Hepatocyte (in vitro differentiated cells): ENCODE measurements around the gene AURKAIP1.

Experiments
- CTCF ChIP-seq: fragments of 200-600 bp; sonication (generic); IDR thresholded peaks from 2 replicates; pipeline ENCODE4 v1.5.1; 2016; ENCODE audit warnings: antibody characterized with exemption, mild to moderate bottlenecking; ENCODE audit not compliant: poor library complexity
- EZH2 ChIP-seq: fragments of 200-600 bp; sonication (generic); IDR thresholded peaks from 2 replicates; pipeline ENCODE4 v1.6.1; 2016; ENCODE audit warnings: antibody characterized with exemption, mild to moderate bottlenecking, borderline replicate concordance
- EZH2phosphoT487 ChIP-seq: fragments of 200-600 bp; sonication (generic); IDR thresholded peaks from one replicate; pipeline ENCODE4 v1.6.1; 2018; ENCODE audit warnings: antibody characterized with exemption, mild to moderate bottlenecking, low read depth, moderate library complexity; ENCODE audit not compliant: unreplicated experiment, severe bottlenecking

- no peak for TF ChIP-seq EZH2
- no peak for TF ChIP-seq CTCF
- no peak for TF ChIP-seq EZH2phosphoT487
Measured at GRCh38 chr1:1329304-1330210, 45.5 kb downstream of the AURKAIP1 start.
